B cell (primary cell): ENCODE results near the gene ZNF91. TPM values are rescaled to one million over a fixed set of nuclear protein-coding genes. Genes with fewer than 3 reads are reported as not detected.

Experiments used
- ATAC-seq: fragments of 200-7000 bp; cut with Tn5 transposase; one replicate; pipeline ENCODE4 v1.10.0; 2021; ENCODE audit warnings: low read depth, mild to moderate bottlenecking, moderate number of reproducible peaks, moderate library complexity
- CTCF ChIA-PET: fragments of 350-600 bp; sonication (Branson Sonifier 250); formaldehyde crosslinking; loops from one replicate; lab custom pipeline; 2021; ENCODE audit warnings: antibody characterized with exemption, inconsistent platforms; lab: Charles Lee
- POLR2A ChIA-PET: fragments of 350-600 bp; sonication (Branson Sonifier 250); formaldehyde crosslinking; loops from one replicate; lab custom pipeline; 2021; ENCODE audit warnings: antibody characterized with exemption; lab: Charles Lee
- DNase-seq: peaks from one replicate; pipeline ENCODE4 v3.0.0; 2013
- H2AFZ ChIP-seq: 2 replicates; pipeline ENCODE4 v1.6.1; 2012; ENCODE audit warnings: mild to moderate bottlenecking, low read depth, low read length; ENCODE audit not compliant: insufficient read depth, poor library complexity, severe bottlenecking
- H3K27ac ChIP-seq, 2 donors: 1 replicate in 1 of 2; 2 replicates in 1 of 2; pipeline ENCODE4 v1.5.1; 2012 to 2013; ENCODE audit warnings: low read length in 2 of 2, mild to moderate bottlenecking in 2 of 2, moderate library complexity in 1 of 2
- H3K27me3 ChIP-seq, 4 experiments: fragments of 200-600 bp in 1 of 4; sonication (generic) in 1 of 4; replicated peaks in 1 of 4; 1 replicate in 2 of 4; 2 replicates in 2 of 4; pipeline versions ENCODE4 v1.6.1 to v1.7.0; 2013 to 2016; ENCODE audit warnings: low read length in 3 of 4, mild to moderate bottlenecking in 2 of 4, mixed read lengths in 1 of 4, moderate library complexity in 1 of 4; ENCODE audit not compliant: insufficient read depth in 4 of 4, control insufficient read depth in 3 of 4; ENCODE audit errors: control extremely low read depth in 1 of 4
- H3K36me3 ChIP-seq, 2 experiments: replicated peaks in 1 of 2; 1 replicate in 1 of 2; 2 replicates in 1 of 2; pipeline versions ENCODE4 v1.6.1 to v1.7.1; 2013; ENCODE audit warnings: low read length in 1 of 2; ENCODE audit not compliant: insufficient read depth in 2 of 2, control insufficient read depth in 1 of 2; ENCODE audit errors: control extremely low read depth in 1 of 2, extremely low read depth in 1 of 2
- H3K4me1 ChIP-seq, 2 donors: fragments of 200-600 bp in 1 of 2; sonication (generic) in 1 of 2; 1 replicate in 1 of 2; 2 replicates in 1 of 2; pipeline versions ENCODE4 v1.5.1 to v1.6.1; 2013 to 2017; ENCODE audit warnings: low read length in 2 of 2; ENCODE audit not compliant: control insufficient read depth in 2 of 2, insufficient read depth in 2 of 2
- H3K4me2 ChIP-seq: replicated peaks from 2 replicates; pipeline ENCODE3; 2012; ENCODE audit warnings: mild to moderate bottlenecking, low read depth, low read length; ENCODE audit not compliant: poor library complexity, severe bottlenecking
- H3K4me3 ChIP-seq, 5 experiments: fragments of 200-600 bp in 1 of 5; sonication (generic) in 1 of 5; 1 replicate in 3 of 5; 2 replicates in 2 of 5; pipeline versions ENCODE4 v1.5.1 to v1.7.0; 2011 to 2016; ENCODE audit warnings: low read length in 4 of 5, mild to moderate bottlenecking in 4 of 5, low read depth in 2 of 5, control low read depth in 1 of 5, moderate library complexity in 1 of 5; ENCODE audit not compliant: insufficient read depth in 1 of 5; ENCODE audit errors: control extremely low read depth in 1 of 5, extremely low read depth in 1 of 5
- H3K79me2 ChIP-seq: fragments of 200-600 bp; sonication (generic); one replicate; pipeline ENCODE4 v1.6.0; 2016; ENCODE audit warnings: low read length; ENCODE audit not compliant: control insufficient read depth, insufficient read depth
- H3K9ac ChIP-seq: fragments of 200-600 bp; sonication (generic); 2 replicates; pipeline ENCODE4 v1.6.1; 2017; ENCODE audit warnings: mild to moderate bottlenecking, low read length, moderate library complexity
- H3K9me3 ChIP-seq, 3 donors: one replicate each; pipeline versions ENCODE4 v1.6.1 to v1.7.1; 2013; ENCODE audit warnings: low read length in 2 of 3; ENCODE audit not compliant: control insufficient read depth in 2 of 3, insufficient read depth in 1 of 3; ENCODE audit errors: control extremely low read depth in 1 of 3
- H4K20me1 ChIP-seq: 2 replicates; pipeline ENCODE4 v1.6.0; 2012; ENCODE audit warnings: mild to moderate bottlenecking, low read length; ENCODE audit not compliant: insufficient read depth, control insufficient read depth, poor library complexity, severe bottlenecking
- H3K27ac Mint-ChIP-seq: one replicate; pipeline ENCODE4 v1.8.0; 2021; ENCODE audit warnings: mixed read lengths
- H3K27me3 Mint-ChIP-seq: one replicate; pipeline ENCODE4 v1.8.0; 2021; ENCODE audit warnings: mixed read lengths
- H3K4me1 Mint-ChIP-seq: one replicate; pipeline ENCODE4 v1.8.0; 2021; ENCODE audit warnings: mixed read lengths
- H3K4me3 Mint-ChIP-seq: one replicate; pipeline ENCODE4 v1.8.0; 2021; ENCODE audit warnings: mixed read lengths
- H3K9me3 Mint-ChIP-seq: one replicate; pipeline ENCODE4 v1.8.0; 2022; ENCODE audit warnings: mixed read lengths; ENCODE audit not compliant: insufficient read depth
- EZH2 ChIP-seq: IDR thresholded peaks from 2 replicates; pipeline ENCODE4 v1.6.1; 2012; ENCODE audit warnings: borderline replicate concordance, low read depth, mild to moderate bottlenecking, moderate library complexity, low read length; ENCODE audit not compliant: insufficient read depth, poor library complexity, severe bottlenecking
- WGBS: methylation state at CpG from one replicate; pipeline ENCODE4 v1.1.5; 2013; ENCODE audit warnings: missing lambda C conversion rate; ENCODE audit not compliant: insufficient coverage; 5-methylcytosine and 5-hydroxymethylcytosine counted together
- intact Hi-C: fragments of 100-400 bp; cut with micrococcal nuclease; formaldehyde crosslinking; loops from one replicate; pipeline ENCODE4 v1.10.0; 2022
- polyA plus RNA-seq: library from polyadenylated mRNA; depleted of rRNA; stranded (reverse); fragments of >200 nt; gene quantifications from 2 replicates; pipeline ENCODE4 v1.2.3, GENCODE V29; 2012
- total RNA-seq, 2 donors: library from RNA; stranded (reverse); fragments of 120-200 nt in 1 of 2; gene quantifications; 1 replicate in 1 of 2; 2 replicates in 1 of 2; pipeline versions ENCODE4 v1.2.3 to v1.2.4, GENCODE V29; 2013 to 2022
- TF ChIP-seq, protein P1 (sequence below): fragments of 200-600 bp; IDR thresholded peaks from one replicate; pipeline ENCODE4 v1.8.0; 2022; ENCODE audit warnings: antibody characterized with exemption, mild to moderate bottlenecking

Gene ZNF91
- total and polyA plus RNA-seq, 2 donors (not counting 1 experiment from before 2014, with no cell fraction given): 17.9 to 79.6 TPM

DNA sequence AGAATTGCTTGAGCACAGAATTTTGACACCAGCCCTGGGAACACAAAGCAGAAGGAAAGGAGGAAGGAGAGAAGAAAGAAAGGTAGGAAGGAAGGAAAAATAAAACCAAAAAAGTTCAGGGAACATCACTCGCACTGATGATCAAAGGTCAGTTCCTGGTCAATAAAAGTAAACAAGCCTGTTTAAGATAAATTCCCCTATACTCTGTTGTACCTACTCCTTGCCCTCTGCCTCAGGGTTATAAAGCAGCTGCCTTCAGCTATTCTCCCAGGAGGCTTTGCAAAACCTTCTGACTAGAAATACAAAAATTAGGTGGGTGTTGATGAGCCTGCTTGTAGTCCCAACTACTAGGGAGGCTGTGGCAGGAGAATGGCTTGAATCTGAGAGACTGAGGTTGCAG lies 14.9 kb upstream of the ZNF91 start:
- H3K4me3 Mint-ChIP-seq: no peak overlapping the region
- H3K4me1 Mint-ChIP-seq: peaks cover 4% of the 10 kb centered on the region
- Histone ChIP-seq H3K9me3 (peaks cover 0 to 7% (median 1%) of the 10 kb centered on the region in 3 donors), H3K4me2 (no peak overlapping the region), H3K4me3 (no peak overlapping the region), H2AFZ (no peak overlapping the region), H4K20me1 (no peaks in the 10 kb centered on the region), H3K79me2 (no peaks in the 10 kb centered on the region), H3K36me3 (no peaks in the 10 kb centered on the region), H3K27me3 (no peaks in the 10 kb centered on the region), H3K27ac (no peak overlapping the region), H3K9ac (no peak overlapping the region), H3K4me1 (peaks cover 0 to 7% of the 10 kb centered on the region in 2 donors)
- peaks cover 10% of the 10 kb centered on the region for H3K27me3 Mint-ChIP-seq
- POLR2A ChIA-PET: no interaction called here
- H3K9me3 Mint-ChIP-seq: no peaks in the 10 kb centered on the region
- no peak overlapping the region for H3K27ac Mint-ChIP-seq
- CTCF ChIA-PET: no interaction called here
- intact Hi-C loops: no loop called here
- no CpG with 5 or more reads among the region's 1 CpG for WGBS
- no peak for ATAC-seq
- no peak for DNase-seq
- TF ChIP-seq EZH2: no peak
- TF ChIP-seq, protein P1, sequence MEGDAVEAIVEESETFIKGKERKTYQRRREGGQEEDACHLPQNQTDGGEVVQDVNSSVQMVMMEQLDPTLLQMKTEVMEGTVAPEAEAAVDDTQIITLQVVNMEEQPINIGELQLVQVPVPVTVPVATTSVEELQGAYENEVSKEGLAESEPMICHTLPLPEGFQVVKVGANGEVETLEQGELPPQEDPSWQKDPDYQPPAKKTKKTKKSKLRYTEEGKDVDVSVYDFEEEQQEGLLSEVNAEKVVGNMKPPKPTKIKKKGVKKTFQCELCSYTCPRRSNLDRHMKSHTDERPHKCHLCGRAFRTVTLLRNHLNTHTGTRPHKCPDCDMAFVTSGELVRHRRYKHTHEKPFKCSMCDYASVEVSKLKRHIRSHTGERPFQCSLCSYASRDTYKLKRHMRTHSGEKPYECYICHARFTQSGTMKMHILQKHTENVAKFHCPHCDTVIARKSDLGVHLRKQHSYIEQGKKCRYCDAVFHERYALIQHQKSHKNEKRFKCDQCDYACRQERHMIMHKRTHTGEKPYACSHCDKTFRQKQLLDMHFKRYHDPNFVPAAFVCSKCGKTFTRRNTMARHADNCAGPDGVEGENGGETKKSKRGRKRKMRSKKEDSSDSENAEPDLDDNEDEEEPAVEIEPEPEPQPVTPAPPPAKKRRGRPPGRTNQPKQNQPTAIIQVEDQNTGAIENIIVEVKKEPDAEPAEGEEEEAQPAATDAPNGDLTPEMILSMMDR: no peak

DNA sequence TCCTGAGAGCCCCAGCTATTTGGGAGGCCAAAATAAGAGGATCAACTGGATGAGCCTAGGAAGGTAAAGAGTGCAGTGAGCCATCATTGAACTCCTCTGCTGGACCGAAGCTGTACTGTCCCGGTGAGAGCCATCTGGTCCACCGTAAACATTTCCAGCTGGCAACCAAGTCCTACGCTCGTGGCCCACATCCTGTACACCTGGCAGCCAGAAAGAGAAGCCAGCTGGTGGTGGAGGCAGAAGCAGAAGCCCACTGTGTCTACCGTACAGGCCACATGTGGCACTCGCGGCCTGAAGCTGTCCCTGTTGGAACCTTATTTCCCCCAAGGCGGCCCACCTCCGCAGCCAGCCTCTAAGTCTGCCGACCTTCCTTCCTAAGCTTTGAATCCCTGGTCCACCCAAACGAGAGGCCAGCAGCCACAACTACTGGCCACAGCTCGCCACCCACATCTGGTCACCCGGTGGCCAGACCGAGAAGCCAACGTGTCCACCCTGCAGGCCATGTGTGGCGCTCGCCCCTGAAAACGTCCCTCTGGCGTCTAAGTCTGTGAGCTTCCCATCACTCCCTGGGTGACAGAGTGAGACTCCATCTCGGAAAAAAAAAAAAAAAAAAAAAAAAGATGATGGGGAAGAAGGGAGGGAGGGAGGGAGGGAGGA lies 14.2 kb upstream of the ZNF91 start:
- Histone ChIP-seq H3K27ac (no peak overlapping the region), H3K9me3 (peaks cover 0 to 6% (median 2%) of the 10 kb centered on the region in 3 donors), H3K79me2 (no peaks in the 10 kb centered on the region), H3K9ac (no peak overlapping the region), H3K4me2 (no peak overlapping the region), H3K36me3 (no peaks in the 10 kb centered on the region), H4K20me1 (no peaks in the 10 kb centered on the region), H3K27me3 (no peaks in the 10 kb centered on the region), H2AFZ (no peak overlapping the region), H3K4me3 (no peak overlapping the region), H3K4me1 (peaks cover 0 to under 1% of the 10 kb centered on the region in 2 donors)
- ChIA-PET CTCF (no interaction called here), POLR2A (no interaction called here)
- DNase-seq (no peak), ATAC-seq (no peak)
- no peak overlapping the region for H3K4me3 Mint-ChIP-seq
- intact Hi-C loops: no loop called here
- no peaks in the 10 kb centered on the region for H3K4me1 Mint-ChIP-seq
- H3K9me3 Mint-ChIP-seq: no peaks in the 10 kb centered on the region
- TF ChIP-seq EZH2: no peak
- TF ChIP-seq, protein P1: no peak
- H3K27me3 Mint-ChIP-seq: peaks cover 5% of the 10 kb centered on the region
- H3K27ac Mint-ChIP-seq: no peak overlapping the region
- WGBS: 90% methylated on average over 20 of the region's 21 CpGs
